ENCODE results near the gene MTM1.

MTM1 gene

GRCh38 chrX:150623583-150623982 lies 55.2 kb downstream of the MTM1 start:
- TF ChIP-seq CTCF (conservative IDR thresholded peaks at IDR 0.05): no peak
- no peak overlapping the region for H3K27ac ChIP-seq

- no peak overlapping the region for H3K27ac ChIP-seq
- TF ChIP-seq CTCF (conservative IDR thresholded peaks at IDR 0.05): no peak
Measured at GRCh38 chrX:150625097-150625496, 56.7 kb downstream of the MTM1 start.

GRCh38 chrX:150625875-150626274 lies 57.5 kb downstream of the MTM1 start:
- no peak for TF ChIP-seq CTCF (conservative IDR thresholded peaks at IDR 0.05)
- H3K27ac ChIP-seq: no peak overlapping the region

GRCh38 chrX:150627957-150628356 lies 59.5 kb downstream of the MTM1 start:
- no peak overlapping the region for H3K27ac ChIP-seq
- no peak for TF ChIP-seq CTCF (conservative IDR thresholded peaks at IDR 0.05)

- H3K27ac ChIP-seq: no peak overlapping the region
- TF ChIP-seq CTCF (conservative IDR thresholded peaks at IDR 0.05): no peak
Measured at GRCh38 chrX:150635952-150636351, 67.5 kb downstream of the MTM1 start.

- H3K27ac ChIP-seq: no peak overlapping the region
- no peak for TF ChIP-seq CTCF (conservative IDR thresholded peaks at IDR 0.05)
Measured at GRCh38 chrX:150642423-150642822, 74.0 kb downstream of the MTM1 start.

- no peak overlapping the region for H3K27ac ChIP-seq
- TF ChIP-seq CTCF (conservative IDR thresholded peaks at IDR 0.05): peak; percentile 34
Measured at GRCh38 chrX:150643271-150643670, 74.8 kb downstream of the MTM1 start.

- no peak for TF ChIP-seq CTCF (conservative IDR thresholded peaks at IDR 0.05)
- H3K27ac ChIP-seq: no peak overlapping the region
Measured at GRCh38 chrX:150643958-150644357, 75.5 kb downstream of the MTM1 start.
